Spleen (tissue), 11 donors: ENCODE results near the gene PLCB1. TPM values are rescaled to one million over a fixed set of nuclear protein-coding genes. Genes with fewer than 3 reads are reported as not detected.

Experiments used
- DNase-seq: peaks from one replicate; pipeline ENCODE4 v3.0.0-alpha.2; 2020
- H3K27ac ChIP-seq, 8 donors: fragments of 200-600 bp; sonication (generic) in 7 of 8; 1 replicate in 4 of 8; 2 replicates in 4 of 8; pipeline versions ENCODE4 v1.5.0 to v1.8.0; 2016 to 2021; ENCODE audit warnings: inconsistent platforms in 4 of 8, mild to moderate bottlenecking in 4 of 8, moderate library complexity in 1 of 8
- H3K27me3 ChIP-seq, 7 donors: fragments of 200-600 bp; sonication (generic) in 6 of 7; replicated peaks in 1 of 7; 1 replicate in 4 of 7; 2 replicates in 3 of 7; pipeline versions ENCODE4 v1.5.0 to v1.8.0; 2016 to 2021; ENCODE audit warnings: inconsistent platforms in 3 of 7, mild to moderate bottlenecking in 1 of 7
- H3K36me3 ChIP-seq, 6 donors: fragments of 200-600 bp; sonication (generic) in 5 of 6; 1 replicate in 4 of 6; 2 replicates in 2 of 6; pipeline versions ENCODE4 v1.5.0 to v1.8.0; 2016 to 2021; ENCODE audit warnings: inconsistent platforms in 2 of 6
- H3K4me1 ChIP-seq, 6 donors: fragments of 200-600 bp; sonication (generic) in 5 of 6; 1 replicate in 3 of 6; 2 replicates in 3 of 6; pipeline versions ENCODE4 v1.5.0 to v1.8.0; 2016 to 2021; ENCODE audit warnings: inconsistent platforms in 3 of 6
- H3K4me3 ChIP-seq, 8 donors: fragments of 200-600 bp; sonication (generic) in 7 of 8; 1 replicate in 4 of 8; 2 replicates in 4 of 8; pipeline versions ENCODE4 v1.5.0 to v1.8.0; 2016 to 2021; ENCODE audit warnings: inconsistent platforms in 4 of 8, mild to moderate bottlenecking in 4 of 8, moderate library complexity in 2 of 8
- H3K9me3 ChIP-seq, 8 donors: fragments of 200-600 bp; sonication (generic) in 7 of 8; 1 replicate in 4 of 8; 2 replicates in 4 of 8; pipeline versions ENCODE4 v1.5.0 to v1.8.0; 2016 to 2021; ENCODE audit warnings: inconsistent platforms in 4 of 8
- CTCF ChIP-seq, 11 experiments: fragments of 200-600 bp in 7 of 11; fragments of 450-650 bp in 4 of 11; sonication (generic) in 4 of 11; IDR thresholded peaks in 8 of 11; conservative IDR thresholded peaks in 3 of 11; 1 replicate in 7 of 11; 2 replicates in 4 of 11; pipeline versions ENCODE4 v1.4.0 to v1.8.0; 2016 to 2021; ENCODE audit warnings: antibody characterized with exemption in 11 of 11, inconsistent platforms in 4 of 11, mild to moderate bottlenecking in 1 of 11
- POLR2A ChIP-seq, 3 donors: fragments of 450-650 bp; IDR thresholded peaks; one replicate each; pipeline ENCODE4 v1.5.1; 2017; ENCODE audit warnings: antibody characterized with exemption in 3 of 3, mild to moderate bottlenecking in 1 of 3
- POLR2AphosphoS5 ChIP-seq, 3 donors: sonication (generic); formaldehyde crosslinking; IDR thresholded peaks; one replicate each; pipeline ENCODE4 v1.5.1; 2017; ENCODE audit warnings: antibody characterized with exemption in 3 of 3
- WGBS, 5 donors: extraction: QIAGEN DNeasy Blood & Tissue Kit in 3 of 5; methylation state at CpG; one replicate each; pipeline versions ENCODE4 v1.1.5 to v1.1.7; 2013 to 2018; 5-methylcytosine and 5-hydroxymethylcytosine counted together
- intact Hi-C: fragments of 100-400 bp; cut with DNase I; formaldehyde crosslinking; loops from one replicate; pipeline ENCODE4 v1.15.0; 2023; ENCODE audit warnings: low total_unique reads
- polyA plus RNA-seq, 3 donors: library from polyadenylated mRNA; stranded (reverse); fragments of 200-250 nt; gene quantifications; one replicate each; pipeline ENCODE4 v1.2.1, GENCODE V29; 2013
- total RNA-seq, 7 donors: library from RNA; depleted of rRNA in 3 of 7; stranded (reverse); fragments of >200 nt in 3 of 7; fragmentation: NEBNext Ultra II Directional in 4 of 7; extraction: Animal tissue kit (Norgen Biotek cat#: 25700) in 4 of 7; gene quantifications; one replicate each; pipeline versions ENCODE4 v1.1.0 to v1.2.1, GENCODE V29; 2016 to 2021
- donor health status: healthy with polysubstance abuse.
- donor health status: DM: no; HTN: no; CAD: no; lungs with moderate emphysema.
- donor health status: DM: no; HTN: no; CAD: no.
- donor health status: Bipolar disorder and iron deficiency.
- donor health status: healthy.
- donor health status: DM: no; HTN: no; CAD: no.
- donor health status: DM: yes; HTN: yes; CAD: no.

The PLCB1 gene
- total and polyA plus RNA-seq, 10 donors = 1.0 to 33.7 (median 16.2) TPM

DNA sequence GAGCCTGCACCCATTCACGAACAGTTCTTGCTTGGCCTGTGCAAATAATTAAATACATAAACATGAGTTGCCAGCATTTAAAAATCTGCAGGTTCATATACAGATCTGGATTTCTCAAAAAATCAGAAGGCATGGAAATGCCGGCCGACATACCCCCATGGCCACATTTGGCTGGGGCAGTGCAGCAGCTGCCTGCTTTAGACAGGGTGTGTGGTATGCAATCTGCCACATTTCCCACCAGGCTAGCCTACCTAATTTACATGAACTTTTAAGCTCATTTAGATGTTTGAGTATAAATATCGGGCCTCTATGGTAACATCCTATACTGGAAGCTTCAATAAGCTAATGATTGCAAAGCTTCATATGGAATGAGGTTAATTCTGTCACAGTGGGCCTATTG is 31.5 kb downstream of the PLCB1 start:
- WGBS, 5 donors = 85 to 98% (median 94%) methylated on average over 4 of the region's 4 CpGs
- peaks cover 0 to 10% (median 4%) of the 10 kb centered on the region in 8 donors for H3K9me3 ChIP-seq
- H3K4me3 ChIP-seq = no peak overlapping the region
- H3K4me1 ChIP-seq = peaks cover 0 to 17% (median 5%) of the 10 kb centered on the region in 6 donors
- DNase-seq = no peak
- intact Hi-C loops = loop anchor here (10.0 kb wide), 1 partner anchor 51 kb away; no protein-coding TSS in a partner anchor
- H3K27me3 ChIP-seq = no peaks in the 10 kb centered on the region
- TF ChIP-seq CTCF (IDR thresholded peaks at IDR 0.05 in 8 of 11, conservative IDR thresholded peaks at IDR 0.05 in 3 of 11) (no peak), POLR2AphosphoS5 (IDR thresholded peaks at IDR 0.05) (no peak), POLR2A (IDR thresholded peaks at IDR 0.05) (no peak)
- no peak overlapping the region for H3K27ac ChIP-seq
- H3K36me3 ChIP-seq = no peaks in the 10 kb centered on the region

DNA sequence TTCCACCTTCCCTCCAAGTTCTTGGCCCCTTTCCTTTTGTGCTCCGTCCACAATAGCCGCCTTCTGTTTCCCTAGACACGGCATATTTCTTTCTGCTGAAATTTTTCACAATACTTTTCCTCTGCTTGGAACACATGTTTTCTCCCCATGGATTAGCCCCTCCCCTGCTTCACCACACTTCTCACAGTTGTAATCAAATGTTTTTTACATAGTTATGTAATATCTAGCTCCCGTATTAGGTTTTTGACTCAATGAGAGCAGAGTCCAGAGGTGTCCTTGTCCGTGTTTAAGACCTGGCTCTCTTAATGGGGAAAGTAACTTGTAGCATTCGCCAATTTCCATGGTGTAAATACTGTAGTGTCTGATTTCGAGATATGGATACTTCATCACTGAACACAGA is 34.7 kb downstream of the PLCB1 start:
- Histone ChIP-seq H3K36me3 (no peaks in the 10 kb centered on the region), H3K9me3 (no peaks in the 10 kb centered on the region), H3K4me3 (no peak overlapping the region), H3K4me1 (peaks cover 0 to 7% (median under 1%) of the 10 kb centered on the region in 6 donors), H3K27ac (no peak overlapping the region), H3K27me3 (no peaks in the 10 kb centered on the region)
- no peak for DNase-seq
- intact Hi-C loops = loop anchor here (10.0 kb wide), 1 partner anchor 48 kb away; no protein-coding TSS in a partner anchor
- TF ChIP-seq CTCF (IDR thresholded peaks at IDR 0.05 in 8 of 11, conservative IDR thresholded peaks at IDR 0.05 in 3 of 11) (no peak), POLR2AphosphoS5 (IDR thresholded peaks at IDR 0.05) (no peak), POLR2A (IDR thresholded peaks at IDR 0.05) (no peak)
- 91 to 96% (median 92%) methylated on average over 7 of the region's 7 CpGs for WGBS, 5 donors

- H3K36me3 ChIP-seq = peaks cover 0 to 3% (median 0%) of the 10 kb centered on the region in 6 donors
- intact Hi-C loops = loop anchor here (10.0 kb wide), 1 partner anchor 46 kb away; no protein-coding TSS in a partner anchor
- H3K4me3 ChIP-seq = no peak overlapping the region
- H3K4me1 ChIP-seq = no peaks in the 10 kb centered on the region
- H3K27ac ChIP-seq = no peak overlapping the region
- no peaks in the 10 kb centered on the region for H3K9me3 ChIP-seq
- DNase-seq = no peak
- no peaks in the 10 kb centered on the region for H3K27me3 ChIP-seq
- WGBS, 5 donors = 80 to 94% (median 90%) methylated on average over 3 of the region's 3 CpGs
- TF ChIP-seq CTCF (IDR thresholded peaks at IDR 0.05 in 8 of 11, conservative IDR thresholded peaks at IDR 0.05 in 3 of 11) = no peak
- TF ChIP-seq POLR2A (IDR thresholded peaks at IDR 0.05) = no peak
- no peak for TF ChIP-seq POLR2AphosphoS5 (IDR thresholded peaks at IDR 0.05)
Observed at GRCh38 chr20:8168785-8169288, 36.8 kb downstream of the PLCB1 start.

- TF ChIP-seq POLR2AphosphoS5 (IDR thresholded peaks at IDR 0.05) (no peak), CTCF (IDR thresholded peaks at IDR 0.05 in 8 of 11, conservative IDR thresholded peaks at IDR 0.05 in 3 of 11) (no peak), POLR2A (IDR thresholded peaks at IDR 0.05) (no peak)
- no peak for DNase-seq
- no peak overlapping the region for H3K4me3 ChIP-seq
- no peaks in the 10 kb centered on the region for H3K4me1 ChIP-seq
- H3K27ac ChIP-seq = no peak overlapping the region
- H3K9me3 ChIP-seq = no peaks in the 10 kb centered on the region
- no peaks in the 10 kb centered on the region for H3K27me3 ChIP-seq
- peaks cover 0 to 3% (median 0%) of the 10 kb centered on the region in 6 donors for H3K36me3 ChIP-seq
- intact Hi-C loops = no loop called here
- 64 to 88% (median 78%) methylated on average over 1 of the region's 1 CpG for WGBS, 5 donors
Observed at GRCh38 chr20:8170921-8171320, 38.9 kb downstream of the PLCB1 start.
